EL (cell line): ENCODE results near the gene CYB5RL.
"Not testable (repeated sequence)": the region's sequence is repeated elsewhere in the genome, so short reads cannot be mapped to it uniquely, and the experiment has no call there.

Experiments used
- DNase-seq: peaks from one replicate; pipeline ENCODE4 v3.0.0-alpha.2; 2016

CYB5RL gene

DNA sequence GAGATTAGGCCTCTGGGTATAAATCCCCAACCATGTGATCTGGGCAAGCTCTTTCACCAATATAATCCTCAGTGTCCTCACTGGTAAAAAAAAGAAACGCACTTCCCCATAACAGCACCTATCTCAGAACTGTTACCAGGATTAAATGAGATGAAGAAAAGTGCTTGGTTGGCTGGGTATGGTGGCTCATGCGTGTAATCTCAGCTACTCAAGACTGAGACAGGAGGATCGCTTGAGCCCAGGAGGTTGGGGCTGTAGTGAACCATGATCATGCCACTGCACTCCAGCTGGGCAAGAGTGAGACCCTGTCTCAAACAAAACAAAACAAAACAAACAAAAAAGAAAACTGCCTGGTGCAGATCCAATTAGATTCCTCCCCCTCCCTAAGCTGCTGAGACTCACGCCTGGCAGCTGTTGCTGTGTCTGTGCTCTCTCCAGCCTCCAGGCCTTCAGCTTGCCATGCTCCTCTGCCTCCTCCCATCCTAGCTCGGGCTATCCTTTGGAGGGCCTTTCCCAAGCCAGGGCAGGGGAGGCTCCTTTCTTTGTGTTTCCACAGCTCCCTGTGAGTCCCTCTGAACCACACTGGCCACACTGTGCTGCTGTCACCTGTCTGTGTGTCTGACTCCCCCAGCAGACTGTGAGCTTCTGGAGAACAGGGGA, 19.0 kb downstream of the CYB5RL start:
- no peak for DNase-seq

DNA sequence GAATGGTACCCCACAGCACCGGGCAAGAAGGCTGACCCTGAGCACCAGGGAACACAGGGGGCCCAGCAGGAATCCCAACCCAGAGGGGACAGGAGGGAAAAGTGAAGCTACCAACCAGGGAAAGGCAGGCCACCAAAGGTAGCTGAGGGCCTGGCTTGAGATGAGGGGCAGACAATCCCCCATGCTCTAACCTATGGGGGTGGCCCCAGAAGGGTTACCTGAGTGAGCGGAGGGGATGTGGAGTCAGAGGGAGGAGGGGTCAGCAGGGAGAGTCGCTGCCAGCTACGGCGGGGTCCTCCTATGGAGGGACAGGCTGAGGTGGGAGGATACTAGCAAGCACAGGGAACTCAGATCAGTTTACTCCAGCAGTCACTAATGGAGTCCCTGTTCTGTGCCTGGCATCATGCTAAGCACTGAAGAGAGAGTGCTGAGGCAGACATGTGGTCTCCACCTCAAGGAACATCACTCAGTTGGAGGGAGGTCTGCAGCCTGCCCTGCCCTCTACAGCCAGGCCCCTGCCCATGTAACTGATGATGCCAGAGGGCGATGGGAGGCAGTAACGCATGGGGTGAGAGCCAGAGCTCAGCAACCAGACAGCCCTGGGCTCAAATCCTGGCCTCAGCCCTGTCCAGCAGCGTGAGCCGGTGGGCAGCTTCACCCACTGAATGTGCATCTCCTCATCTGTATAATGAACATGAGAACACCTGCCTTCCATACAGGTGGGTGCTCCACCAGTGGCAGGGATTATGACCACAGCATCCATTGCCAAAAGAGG, 21.3 kb downstream of the CYB5RL start:
- no peak for DNase-seq

DNA sequence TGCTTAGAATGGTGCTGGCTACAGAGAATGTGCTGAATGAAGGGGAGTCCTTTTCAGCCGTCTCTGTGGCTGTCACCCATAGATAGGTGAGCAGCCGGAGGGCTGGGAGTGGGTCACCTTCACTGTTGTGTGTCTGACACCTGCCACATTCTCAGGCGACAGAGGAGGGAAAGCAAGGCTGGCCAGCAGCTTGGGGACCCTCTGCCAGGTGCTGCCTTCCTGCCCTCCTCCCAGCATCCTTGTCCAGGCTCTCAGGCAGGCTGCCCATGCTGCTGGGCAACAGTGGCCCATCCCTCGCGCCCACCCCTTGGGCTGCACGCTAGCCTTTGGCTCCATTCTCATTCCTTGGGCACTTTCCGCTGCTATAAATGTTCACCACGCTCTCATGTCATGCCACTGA, 22.1 kb downstream of the CYB5RL start:
- DNase-seq: no peak

DNA sequence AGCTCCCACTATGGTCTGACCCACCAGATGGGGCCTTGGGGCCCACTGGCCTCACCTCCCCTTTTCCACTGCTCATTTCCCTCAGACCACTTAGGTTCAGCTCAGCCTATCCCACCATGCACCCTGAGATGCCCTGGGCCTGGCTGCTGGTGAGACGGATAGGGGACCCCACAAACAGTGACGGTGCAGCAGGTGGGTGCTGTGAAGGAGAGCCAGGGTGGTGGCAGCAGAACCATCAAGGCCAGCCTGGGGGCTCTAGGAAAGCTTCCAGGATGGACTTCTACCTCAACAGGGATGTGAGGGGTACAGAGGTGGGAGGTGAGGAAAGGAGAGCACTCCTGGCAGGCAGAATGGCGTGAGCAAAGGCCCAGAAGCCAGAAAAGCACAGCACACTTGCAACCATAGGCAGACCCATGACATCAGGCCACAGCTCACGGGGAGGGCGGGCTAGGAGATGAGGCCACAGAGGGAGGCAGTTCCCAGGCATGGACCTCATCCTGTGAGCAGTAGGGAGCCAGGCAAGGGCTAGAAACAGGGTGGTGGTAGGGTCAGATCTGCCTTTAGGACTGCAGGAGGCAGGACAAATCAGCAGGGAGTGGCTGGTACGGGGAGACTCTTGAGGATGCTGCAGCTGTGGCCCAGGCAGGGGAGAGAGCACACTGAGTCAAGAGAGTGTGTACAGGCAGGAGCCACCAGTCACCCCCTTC, 23.1 kb downstream of the CYB5RL start:
- DNase-seq: no peak

DNA sequence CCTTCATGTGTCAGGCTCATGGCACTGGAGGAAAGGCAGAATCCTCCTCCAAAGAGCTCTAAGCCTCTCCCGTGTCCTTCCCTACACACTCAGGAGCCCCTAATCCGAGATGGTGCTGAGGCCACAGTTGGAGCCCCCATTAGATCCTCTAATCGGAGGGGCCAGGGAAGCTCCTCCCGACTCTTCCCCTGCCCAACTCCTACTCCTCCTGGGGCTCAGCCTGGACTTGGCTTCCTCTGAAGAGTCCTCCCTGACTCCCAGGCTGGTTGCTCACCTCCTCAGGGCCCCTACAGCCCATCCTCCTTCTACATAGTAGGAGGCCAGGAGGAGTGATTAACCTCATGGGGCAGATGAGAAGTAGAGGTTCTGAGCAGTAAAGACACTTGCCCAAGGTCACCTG, 25.7 kb downstream of the CYB5RL start:
- no peak for DNase-seq

GRCh38 chr1:54173681-54174080, 26.1 kb downstream of the CYB5RL start:
- DNase-seq: no peak

- DNase-seq: no peak
Measured at GRCh38 chr1:54172614-54173599, 26.9 kb downstream of the CYB5RL start.

GRCh38 chr1:54171606-54172005, 28.2 kb downstream of the CYB5RL start:
- DNase-seq: no peak

GRCh38 chr1:54171016-54171415, 28.8 kb downstream of the CYB5RL start:
- DNase-seq: no peak

DNA sequence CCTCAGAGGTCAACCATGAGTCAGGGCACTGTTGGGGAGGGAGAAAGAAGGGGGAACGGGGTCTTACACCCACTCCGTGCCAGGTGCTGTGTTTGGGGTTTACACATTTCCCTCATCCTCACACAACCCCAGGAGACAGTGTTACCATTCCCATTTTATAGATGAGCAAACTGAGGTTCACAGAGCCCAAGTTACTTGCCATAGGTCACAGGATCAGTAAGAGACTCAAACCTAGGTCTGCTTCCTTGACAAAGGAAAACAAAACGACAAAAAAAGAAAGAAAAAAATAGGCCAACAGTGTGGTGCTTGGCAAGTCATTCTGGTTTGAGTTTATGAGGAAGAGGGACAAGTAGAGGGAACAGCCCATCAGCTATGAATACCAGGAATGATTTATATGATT, 30.8 kb downstream of the CYB5RL start:
- no peak for DNase-seq

DNA sequence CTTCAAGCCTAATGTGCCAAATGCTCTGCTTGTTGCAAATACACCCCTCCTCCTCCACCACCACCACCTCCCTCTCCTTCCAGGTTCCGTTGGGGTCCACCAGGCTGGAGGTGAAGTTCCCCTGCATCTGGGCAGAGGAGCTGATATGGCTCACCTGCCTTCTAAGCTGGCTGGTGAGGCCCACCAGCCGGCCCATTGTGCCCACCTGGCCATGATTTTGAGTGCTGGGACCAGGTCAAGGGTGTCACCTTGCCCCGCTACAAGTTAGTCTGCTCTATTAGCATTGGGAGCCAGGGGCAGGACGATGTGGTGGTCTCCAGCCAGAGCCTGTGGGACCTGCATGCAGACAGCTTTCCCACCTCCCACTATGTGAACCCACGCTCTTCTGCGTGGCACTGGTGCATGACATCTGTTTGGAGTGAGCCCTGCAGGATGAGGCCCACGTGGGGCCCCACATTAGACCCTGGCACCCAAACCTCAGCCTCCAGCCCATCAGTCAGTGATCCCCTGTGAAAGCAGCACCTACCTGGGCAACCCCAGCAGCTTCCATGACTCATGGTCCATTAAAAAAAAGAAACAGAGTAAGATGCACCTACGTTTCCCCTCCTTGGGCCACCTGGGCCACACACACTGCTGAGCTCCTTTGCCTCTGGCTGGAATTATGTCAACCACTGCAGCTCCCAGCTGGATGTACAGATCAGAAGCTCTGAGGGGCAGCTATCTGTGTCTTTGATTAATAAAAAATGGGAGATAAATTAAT, 31.4 kb downstream of the CYB5RL start:
- no peak for DNase-seq

GRCh38 chr1:54167422-54168139, 32.2 kb downstream of the CYB5RL start:
- peak; percentile 67 for DNase-seq

GRCh38 chr1:54166357-54166756, 33.5 kb downstream of the CYB5RL start:
- not testable (repeated sequence) for DNase-seq

- no peak for DNase-seq
Measured at GRCh38 chr1:54165146-54165545, 34.7 kb downstream of the CYB5RL start.

DNA sequence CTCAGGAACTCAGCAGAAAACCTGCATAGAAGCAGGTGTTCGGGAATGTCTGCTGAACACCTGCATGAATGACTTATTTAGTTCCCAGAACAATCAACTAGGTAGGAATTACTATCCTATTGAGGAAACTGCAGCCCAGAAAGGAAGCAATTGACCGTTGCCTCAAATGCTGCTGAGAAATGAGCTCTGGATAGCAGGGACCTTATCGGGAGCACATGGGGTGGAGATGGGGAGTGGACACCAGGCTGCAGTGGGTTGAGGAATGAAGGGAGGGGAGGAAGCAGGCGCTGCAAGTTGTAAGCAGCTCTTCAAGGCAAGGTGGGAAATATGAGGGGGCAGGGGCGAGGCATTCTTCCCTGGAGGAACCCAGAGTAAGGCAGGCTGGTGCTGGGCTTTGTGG, 36.3 kb downstream of the CYB5RL start:
- no peak for DNase-seq

GRCh38 chr1:54163051-54163450, 36.8 kb downstream of the CYB5RL start:
- no peak for DNase-seq

- no peak for DNase-seq
Measured at GRCh38 chr1:54161495-54162168, 38.2 kb downstream of the CYB5RL start.

DNA sequence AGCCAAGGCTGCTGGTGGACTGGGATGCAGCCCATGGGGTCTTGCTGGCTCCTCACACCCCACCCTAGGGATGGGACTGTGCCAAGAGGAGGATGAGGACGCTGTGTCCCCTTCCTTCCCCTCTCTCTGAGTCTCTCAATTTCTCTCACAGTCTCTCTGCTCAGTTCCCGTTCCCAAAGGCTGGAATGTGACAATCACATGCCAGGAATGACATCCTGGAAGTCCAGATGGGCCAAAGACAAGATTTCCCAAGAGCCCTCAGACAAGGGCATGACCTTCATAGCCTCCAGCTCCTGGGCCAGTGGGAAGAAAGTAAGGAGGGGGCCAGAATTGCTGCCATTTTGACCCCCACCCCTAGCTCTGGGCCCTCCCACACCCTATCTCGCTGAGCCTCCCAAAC, 39.5 kb downstream of the CYB5RL start:
- peak; percentile 13 for DNase-seq

DNA sequence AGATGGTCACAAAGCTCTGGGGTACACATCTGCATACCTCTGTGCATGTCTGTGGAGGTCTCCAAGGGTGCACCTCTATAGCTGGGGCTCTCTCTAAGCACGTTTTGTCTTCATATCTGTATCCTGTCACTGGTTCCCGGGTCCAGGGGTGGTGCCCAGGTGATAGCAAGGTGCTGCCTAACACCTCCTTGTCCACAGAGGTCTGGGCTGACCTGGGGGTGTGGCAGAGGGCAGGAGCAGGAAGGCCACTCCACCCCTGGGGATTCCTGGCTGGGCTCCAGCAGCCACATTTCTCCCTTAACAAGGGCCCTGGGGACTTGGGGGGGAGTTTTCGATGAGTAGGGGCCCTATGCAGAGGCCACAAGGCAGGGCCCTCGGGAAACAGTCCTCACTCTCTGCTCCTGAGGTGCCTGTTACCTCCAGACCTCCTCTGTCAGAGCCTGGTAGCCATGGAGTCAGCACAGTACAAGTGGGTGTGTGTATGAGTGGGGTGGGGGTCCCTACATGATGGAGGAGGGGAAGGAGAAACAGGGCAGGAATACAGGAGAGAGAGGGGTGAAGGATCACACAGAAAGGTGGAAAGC, 40.0 kb downstream of the CYB5RL start:
- no peak for DNase-seq

DNA sequence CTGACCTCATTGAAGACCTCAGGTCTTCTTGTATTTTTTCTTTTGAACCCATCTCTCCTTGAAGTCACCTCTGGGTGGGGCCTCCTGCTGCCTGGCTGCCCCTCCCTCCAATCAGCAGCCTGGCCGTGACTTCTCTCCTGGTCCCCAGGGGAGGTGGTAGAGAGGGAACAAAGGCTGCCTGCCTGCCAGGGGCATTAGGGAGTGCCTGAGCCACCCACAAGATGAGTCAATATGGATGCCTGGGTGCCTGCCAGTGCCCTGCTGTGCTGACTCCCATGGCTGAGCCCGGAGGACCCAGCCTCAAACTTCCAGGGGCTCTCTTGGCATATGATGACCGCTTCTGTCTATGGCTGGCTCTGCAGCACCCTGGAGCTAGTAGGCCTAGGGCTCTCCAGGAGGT, 41.8 kb downstream of the CYB5RL start:
- peak; percentile 29 for DNase-seq
